HCT116 (cell line): ENCODE measurements around the gene HOXB9. TPM values are rescaled to one million over a fixed set of nuclear protein-coding genes. Genes with fewer than 3 reads are reported as not detected.
A peak's percentile ranks its signal among the peaks of the same experiment; 100 is the strongest.

Experiments used
- ATAC-seq: fragments of 200-7000 bp; cut with Tn5 transposase; 2 replicates; pipeline ENCODE4 v1.9.1; 2020; ENCODE audit warnings: mild to moderate bottlenecking, moderate library complexity
- BruUV-seq: library from RNA; stranded (reverse); fragments of 400-500 nt; replicated peaks from 2 replicates; lab custom pipeline; 2021; lab: Mats Ljungman, UMichigan
- CTCF ChIA-PET: fragments of 300-600 bp; sonication (Branson Sonifier 250); formaldehyde crosslinking; loops from one replicate; lab custom pipeline; 2021; ENCODE audit warnings: antibody characterized with exemption; lab: Charles Lee
- POLR2A ChIA-PET: fragments of 300-600, 350-600 bp; sonication (Branson Sonifier 250); formaldehyde crosslinking; loops from one replicate; lab custom pipeline; 2021; ENCODE audit warnings: antibody characterized with exemption; lab: Charles Lee
- RAD21 ChIA-PET, 2 experiments: fragments of 300-600 bp; sonication (Branson Sonifier 250); formaldehyde crosslinking; loops; one replicate each; lab custom pipeline; 2023; ENCODE audit warnings: low total read pairs in 2 of 2; ENCODE audit not compliant: uncharacterized antibody in 2 of 2, unreplicated experiment in 2 of 2, low non-redundant PET in 1 of 2; lab: Charles Lee
- DNase-seq: peaks from one replicate; pipeline ENCODE4 v3.0.0-alpha.2; 2010; ENCODE audit warnings: low read depth, low spot score
- H2AFZ ChIP-seq: fragments of 200-600 bp; shearing (Covaris generic), sonication (generic); 2 replicates; pipeline ENCODE4 v1.6.1; 2017; ENCODE audit warnings: low read depth, mixed run types, mixed read lengths, antibody characterized with exemption, low read length; ENCODE audit not compliant: poor library complexity, severe bottlenecking
- H3K27ac ChIP-seq: 2 replicates; pipeline ENCODE4 v1.5.1; 2012; ENCODE audit warnings: low read depth, low read length
- H3K27me3 ChIP-seq: fragments of 200-600 bp; sonication (generic); 2 replicates; pipeline ENCODE4 v1.6.1; 2016; ENCODE audit warnings: mixed run types, low read length, mixed read lengths; ENCODE audit not compliant: insufficient read depth
- H3K36me3 ChIP-seq, 2 experiments: fragments of 200-500 bp in 1 of 2; fragments of 200-600 bp in 1 of 2; sonication (Bioruptor generic) in 1 of 2; sonication (generic) in 1 of 2; 2 replicates each; pipeline versions ENCODE4 v1.5.1 to v1.6.1; 2014 to 2016; ENCODE audit warnings: low read length in 2 of 2, inconsistent platforms in 1 of 2, mixed read lengths in 1 of 2, mixed run types in 1 of 2; ENCODE audit not compliant: insufficient read depth in 2 of 2, control insufficient read depth in 1 of 2
- H3K4me1 ChIP-seq, 2 experiments: fragments of 200-600 bp in 1 of 2; sonication (generic) in 1 of 2; 2 replicates each; pipeline versions ENCODE4 v1.5.1 to v1.6.1; 2012 to 2017; ENCODE audit warnings: low read length in 2 of 2, inconsistent platforms in 1 of 2, mild to moderate bottlenecking in 1 of 2, mixed read lengths in 1 of 2, mixed run types in 1 of 2, moderate library complexity in 1 of 2; ENCODE audit not compliant: insufficient read depth in 2 of 2, control insufficient read depth in 1 of 2
- H3K4me2 ChIP-seq: fragments of 200-600 bp; sonication (generic); 2 replicates; pipeline ENCODE4 v1.6.1; 2017; ENCODE audit warnings: mixed run types, low read length, mixed read lengths
- H3K4me3 ChIP-seq, 2 experiments: fragments of 200-600 bp in 1 of 2; sonication (generic) in 1 of 2; replicated peaks in 1 of 2; 2 replicates each; pipeline ENCODE4 v1.5.1; 2011 to 2016; ENCODE audit warnings: low read length in 2 of 2, control low read depth in 1 of 2, low read depth in 1 of 2, mild to moderate bottlenecking in 1 of 2, mixed read lengths in 1 of 2, mixed run types in 1 of 2
- H3K79me2 ChIP-seq: fragments of 200-600 bp; sonication (generic); 2 replicates; pipeline ENCODE4 v1.6.1; 2017; ENCODE audit warnings: mild to moderate bottlenecking, mixed run types, low read length, moderate library complexity, mixed read lengths; ENCODE audit not compliant: insufficient read depth
- H3K9ac ChIP-seq: fragments of 200-600 bp; sonication (generic); 2 replicates; pipeline ENCODE4 v1.6.1; 2016; ENCODE audit warnings: low read length, mixed read lengths
- H3K9me2 ChIP-seq: fragments of 200-600 bp; sonication (generic), shearing (Covaris generic); 2 replicates; pipeline ENCODE4 v1.6.1; 2017; ENCODE audit warnings: mixed run types, mild to moderate bottlenecking, moderate library complexity; ENCODE audit not compliant: insufficient read depth
- H3K9me3 ChIP-seq, 2 experiments: fragments of 200-500 bp in 1 of 2; fragments of 200-600 bp in 1 of 2; sonication (Bioruptor generic) in 1 of 2; sonication (generic) in 1 of 2; 2 replicates each; pipeline ENCODE4 v1.6.1; 2014 to 2017; ENCODE audit warnings: low read length in 2 of 2, mixed read lengths in 2 of 2, inconsistent platforms in 1 of 2, low read depth in 1 of 2, mild to moderate bottlenecking in 1 of 2, mixed run types in 1 of 2, moderate library complexity in 1 of 2; ENCODE audit not compliant: control insufficient read depth in 1 of 2, insufficient read depth in 1 of 2
- H4K20me1 ChIP-seq: fragments of 200-600 bp; sonication (generic), shearing (Covaris generic); 2 replicates; pipeline ENCODE4 v1.6.1; 2017; ENCODE audit warnings: mixed run types, mild to moderate bottlenecking, moderate library complexity; ENCODE audit not compliant: insufficient read depth
- CBX3 ChIP-seq: IDR thresholded peaks from 2 replicates; pipeline ENCODE4 v1.6.1; 2012; ENCODE audit warnings: low read depth
- MAX ChIP-seq: IDR thresholded peaks from 2 replicates; pipeline ENCODE4 v1.6.1; 2012
- POLR2A ChIP-seq: IDR thresholded peaks from 2 replicates; pipeline ENCODE4 v1.7.0; 2011; ENCODE audit warnings: borderline replicate concordance; ENCODE audit not compliant: insufficient read depth, insufficient read length; ENCODE audit errors: extremely low read depth
- POLR2AphosphoS5 ChIP-seq: IDR thresholded peaks from 2 replicates; pipeline ENCODE4 v1.6.1; 2011; ENCODE audit warnings: mild to moderate bottlenecking, low read depth, low read length, moderate library complexity
- RAD21 ChIP-seq: IDR thresholded peaks from 2 replicates; pipeline ENCODE4 v1.6.1; 2012; ENCODE audit warnings: low read depth, mild to moderate bottlenecking
- SIN3A ChIP-seq: IDR thresholded peaks from 2 replicates; pipeline ENCODE4 v1.6.1; 2012; ENCODE audit warnings: low read depth
- YY1 ChIP-seq: IDR thresholded peaks from 2 replicates; pipeline ENCODE4 v1.6.1; 2011; ENCODE audit warnings: low read length, low read depth, moderate library complexity, mild to moderate bottlenecking; ENCODE audit not compliant: insufficient replicate concordance; ENCODE audit errors: extremely low read depth
- ZBTB33 ChIP-seq: IDR thresholded peaks from 2 replicates; pipeline ENCODE4 v1.6.1; 2011; ENCODE audit warnings: mild to moderate bottlenecking, low read length, moderate library complexity; ENCODE audit not compliant: insufficient replicate concordance; ENCODE audit errors: extremely low read depth
- intact Hi-C: fragments of 100-400 bp; cut with micrococcal nuclease; formaldehyde crosslinking; loops from 2 replicates; pipeline ENCODE4 v1.10.0; 2022
- total RNA-seq: library from RNA; stranded (reverse); gene quantifications from one replicate; pipeline ENCODE4 v1.2.1, GENCODE V29; 2021; ENCODE audit not compliant: unreplicated experiment

HOXB9 gene
- total RNA-seq, 1 experiment from 2014 or later: 40.1 TPM

GRCh38 chr17:48601539-48602425, 24.4 kb downstream of the HOXB9 start:
- RAD21 ChIA-PET: interaction anchor here in 1 of 2 experiments (0.6 kb wide), 1 partner anchor 8 kb away, joined by 9 read pairs; no protein-coding TSS in a partner anchor
- Histone ChIP-seq H3K9me3 (no peaks in the 10 kb centered on the region), H3K36me3 (peaks cover 5 to 18% of the 10 kb centered on the region in 2 experiments; a peak in 3 of 4 replicates), H3K27me3 (no peaks in the 10 kb centered on the region), H2AFZ (no peak overlapping the region), H3K27ac (peak overlapping the region; percentile 47), H3K9me2 (no peaks in the 10 kb centered on the region), H4K20me1 (peaks cover 4% of the 10 kb centered on the region; the same call in 1 of the 2 replicates), H3K4me3 (peak overlapping the region; percentile 78 to 87), H3K4me1 (peaks cover 35 to 52% of the 10 kb centered on the region in 2 experiments), H3K9ac (peak overlapping the region; percentile 83), H3K79me2 (peaks cover 90% of the 10 kb centered on the region), H3K4me2 (peak overlapping the region; percentile 82)
- ATAC-seq (no peak), DNase-seq (no peak)
- CTCF ChIA-PET: interaction anchor here (0.7 to 1.8 kb wide), 2 partner anchors 8 to 385 kb away, joined by 5 read pairs; no protein-coding TSS in a partner anchor
- intact Hi-C loops: no loop called here
- BruUV-seq: no TSS peak
- TF ChIP-seq SIN3A (no peak), YY1 (no peak), CBX3 (no peak), ZBTB33 (no peak), POLR2AphosphoS5 (no peak), POLR2A (no peak), MAX (no peak), RAD21 (no peak)
- POLR2A ChIA-PET: interaction anchor here (0.6 to 2.1 kb wide), 4 partner anchors 11 to 25 kb away, joined by 3 to 6 read pairs (median 4); partner anchors contain the start of genes HOXB8 and HOXB9
